ENCODE results near the gene SOS1.

DNA sequence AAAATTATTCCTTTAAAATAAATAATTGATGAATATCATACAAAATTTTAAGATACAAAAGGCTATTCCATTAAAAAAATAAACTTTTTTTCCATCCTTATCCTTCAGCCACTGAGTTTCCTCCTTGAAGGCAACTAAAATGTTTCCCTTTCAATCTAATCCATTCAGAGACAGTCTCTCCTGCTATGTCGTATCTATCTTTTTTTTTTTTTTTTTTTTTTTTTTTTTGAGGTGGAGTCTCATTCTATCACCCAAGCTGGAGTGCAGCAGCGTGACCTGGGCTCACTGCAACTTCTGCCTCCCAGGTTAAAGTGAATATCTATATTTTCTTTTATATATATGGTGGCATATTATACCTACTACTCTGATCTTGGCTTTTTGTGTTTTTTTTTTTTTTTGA is 31.7 kb upstream of the SOS1 start:
- TF ChIP-seq CTCF (IDR thresholded peaks at IDR 0.05) = no peak
- TF ChIP-seq EZH2 (IDR thresholded peaks at IDR 0.05; ENCODE audit: borderline replicate concordance, insufficient read depth, low read depth, low read length, poor library complexity, severe bottlenecking) = no peak

All from B cell (primary cell).